Measurements from ENCODE around the gene MUS81. TPM values are rescaled to one million over a fixed set of nuclear protein-coding genes. Genes with fewer than 3 reads are reported as not detected.

The MUS81 gene
- total and polyA plus RNA-seq, 9 of the 15 experiments (the other 6 are each of a cell fraction or from before 2014, with no cell fraction given) = 13.4 to 118 (median 53.7) TPM

DNA sequence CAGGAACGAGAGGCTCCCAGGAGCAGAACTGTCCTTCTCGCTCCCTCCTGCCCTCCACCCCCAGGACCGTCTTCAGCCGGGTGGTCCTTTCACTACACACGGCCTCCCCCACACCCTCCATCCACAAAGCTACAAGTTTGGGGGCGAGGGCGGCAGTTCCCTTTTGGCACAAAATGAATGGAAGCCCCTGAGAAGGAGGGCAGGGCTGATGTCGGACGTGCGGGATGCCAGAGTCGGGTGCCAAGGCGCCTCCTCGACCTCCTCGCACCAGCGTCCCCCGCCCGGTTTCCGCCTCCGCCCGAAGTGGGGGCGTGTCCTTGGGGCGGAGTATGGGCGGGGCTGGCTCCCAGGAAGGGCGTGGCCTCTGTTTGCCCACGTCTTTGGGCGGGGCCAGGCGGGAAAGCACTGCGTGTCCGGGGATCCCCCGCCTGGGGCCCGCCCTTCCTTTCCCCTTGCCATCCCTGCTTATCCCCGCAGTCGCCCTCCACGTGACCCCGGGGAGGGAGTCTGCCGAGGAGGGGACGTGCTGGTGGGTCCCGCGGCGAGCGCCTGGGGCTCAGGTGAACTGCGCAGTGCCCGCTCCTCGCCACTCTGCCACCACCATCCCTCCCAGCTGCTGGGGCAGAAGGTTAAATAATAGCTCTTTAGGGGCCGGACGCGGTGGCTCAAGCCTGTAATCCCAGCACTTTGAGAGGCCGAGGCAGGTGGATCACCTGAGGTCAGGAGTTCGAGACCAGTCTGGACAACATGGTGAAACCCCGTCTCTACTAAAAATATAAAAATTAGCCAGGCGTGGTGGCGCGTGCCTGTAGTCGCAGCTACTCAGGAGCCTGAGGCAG, 13.3 kb downstream of the MUS81 start:
- H3K9me1 ChIP-seq (ENCODE audit: control insufficient read depth, insufficient read depth, low read length) = no peaks in the 10 kb centered on the region
- TF ChIP-seq ZNF384 (IDR thresholded peaks at IDR 0.05; ENCODE audit: low read depth, low read length) (no peak), GABPB1 (CRISPR knock-in tag; IDR thresholded peaks at IDR 0.05) (peak; percentile 32; the same call in 1 of the 2 replicates), KDM4B (IDR thresholded peaks at IDR 0.05; ENCODE audit: borderline replicate concordance in 2 of 2, low read depth in 1 of 2) (no peak), BRF1 (IDR thresholded peaks at IDR 0.05; ENCODE audit: borderline replicate concordance, extremely low read depth, insufficient read length) (no peak), ZNF184 (CRISPR knock-in tag; IDR thresholded peaks at IDR 0.05) (no peak), ZNF318 (IDR thresholded peaks at IDR 0.05; ENCODE audit: borderline replicate concordance in 1 of 2, low read depth in 1 of 2) (no peak), ZNF217 (CRISPR knock-in tag; IDR thresholded peaks at IDR 0.05) (no peak), JUND (IDR thresholded peaks at IDR 0.05; ENCODE audit: borderline replicate concordance, low read depth, low read length) (no peak), JUND (tag; IDR thresholded peaks at IDR 0.05; ENCODE audit: borderline replicate concordance, low read depth, low read length) (no peak)
- TF ChIP-seq, protein P1, sequence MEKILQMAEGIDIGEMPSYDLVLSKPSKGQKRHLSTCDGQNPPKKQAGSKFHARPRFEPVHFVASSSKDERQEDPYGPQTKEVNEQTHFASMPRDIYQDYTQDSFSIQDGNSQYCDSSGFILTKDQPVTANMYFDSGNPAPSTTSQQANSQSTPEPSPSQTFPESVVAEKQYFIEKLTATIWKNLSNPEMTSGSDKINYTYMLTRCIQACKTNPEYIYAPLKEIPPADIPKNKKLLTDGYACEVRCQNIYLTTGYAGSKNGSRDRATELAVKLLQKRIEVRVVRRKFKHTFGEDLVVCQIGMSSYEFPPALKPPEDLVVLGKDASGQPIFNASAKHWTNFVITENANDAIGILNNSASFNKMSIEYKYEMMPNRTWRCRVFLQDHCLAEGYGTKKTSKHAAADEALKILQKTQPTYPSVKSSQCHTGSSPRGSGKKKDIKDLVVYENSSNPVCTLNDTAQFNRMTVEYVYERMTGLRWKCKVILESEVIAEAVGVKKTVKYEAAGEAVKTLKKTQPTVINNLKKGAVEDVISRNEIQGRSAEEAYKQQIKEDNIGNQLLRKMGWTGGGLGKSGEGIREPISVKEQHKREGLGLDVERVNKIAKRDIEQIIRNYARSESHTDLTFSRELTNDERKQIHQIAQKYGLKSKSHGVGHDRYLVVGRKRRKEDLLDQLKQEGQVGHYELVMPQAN (IDR thresholded peaks at IDR 0.05; ENCODE audit: borderline replicate concordance) = peak; percentile 30; the same call in 1 of the 2 replicates

More for the DNA sequence above, 13.3 kb downstream of the MUS81 start:
- ATAC-seq = peak; percentile 86
- TSS peak; percentile 87 for BruUV-seq (replicated peaks)
- H3K27ac ChIP-seq (ENCODE audit: extremely low read depth, low read depth, low read length) = peak overlapping the region; percentile 73
- CTCF ChIA-PET (ENCODE audit: low intra/inter-chr PET ratio) = no interaction called here
- H2AFZ ChIP-seq (ENCODE audit: low read depth, low read length) = peak overlapping the region; percentile 97
- 10% methylated on average over 43 of the region's 54 CpGs for WGBS (ENCODE audit: insufficient coverage, low coverage, missing lambda C conversion rate)
- DNase-seq (ENCODE audit: extremely low read depth in 1 of 4, low spot score in 3 of 4) = peak; percentile 92 to 98 (median 97)
- H3K9ac ChIP-seq (ENCODE audit: insufficient read depth in 1 of 2, low read depth in 2 of 2, low read length in 2 of 2) = peak overlapping the region; percentile 59 to 92
- in situ Hi-C loops (cut with MboI) (no loop called here), intact Hi-C loops (cut with micrococcal nuclease) (no loop called here)
- peak; percentile 91 for FAIRE-seq
- POLR2A ChIA-PET = interaction anchor here (0.5 to 1.4 kb wide), 14 partner anchors 8 to 450 kb away, joined by 3 to 13 read pairs (median 4); partner anchors contain the start of genes CCDC85B, FIBP, FOSL1 and MUS81
- no peaks in the 10 kb centered on the region for H3K36me3 ChIP-seq (ENCODE audit: control insufficient read depth, insufficient read depth, low read length)
- no peaks in the 10 kb centered on the region for H3K27me3 ChIP-seq (ENCODE audit: control insufficient read depth in 2 of 2, insufficient read depth in 2 of 2, low read length in 2 of 2)
- no peaks in the 10 kb centered on the region for H3K9me3 ChIP-seq (replicated peaks; ENCODE audit: control insufficient read depth, insufficient read depth, low read depth, low read length)
- peak overlapping the region; percentile 46 for H3K4me3 ChIP-seq
- H4K20me1 ChIP-seq (replicated peaks; ENCODE audit: control insufficient read depth, insufficient read depth, low read length) = no peaks in the 10 kb centered on the region
- H3K79me2 ChIP-seq (ENCODE audit: control insufficient read depth, insufficient read depth, low read length) = no peaks in the 10 kb centered on the region
- H3K4me2 ChIP-seq (ENCODE audit: insufficient read depth, low read length) = peak overlapping the region; percentile 97
- H3K4me1 ChIP-seq (replicated peaks in 1 of 2; ENCODE audit: control insufficient read depth in 2 of 2, insufficient read depth in 2 of 2, low read length in 2 of 2) = peaks cover 11 to 42% of the 10 kb centered on the region in 2 experiments
